HG02678 (cell line): Measurements from ENCODE around the gene TH.

Experiments used
- ATAC-seq: cut with Tn5 transposase; IDR thresholded peaks from one replicate; pipeline ENCODE4 v1.9.1; 2021; ENCODE audit warnings: mild to moderate bottlenecking, moderate library complexity; ENCODE audit not compliant: unreplicated experiment

The TH gene

DNA sequence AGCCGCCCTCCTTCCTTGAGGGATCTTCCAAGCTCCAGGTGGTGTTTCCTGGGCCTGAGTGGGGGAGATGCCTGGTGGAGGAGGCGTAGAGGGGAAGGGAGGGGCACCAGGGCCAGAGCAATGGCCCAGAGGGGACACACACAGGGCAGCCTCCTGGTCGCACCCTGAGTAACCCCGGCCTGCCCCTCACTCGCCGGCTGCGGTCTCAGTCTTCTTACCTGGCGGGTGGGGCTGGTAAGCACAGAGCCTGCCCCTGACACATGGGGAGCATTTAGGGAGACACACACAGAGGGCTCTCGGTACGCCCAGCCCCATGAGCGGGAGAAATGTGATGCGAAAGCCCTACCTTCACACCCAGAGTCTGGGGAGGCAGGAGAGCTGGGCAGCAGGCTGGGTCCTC, 56.3 kb downstream of the TH start:
- no peak for ATAC-seq

DNA sequence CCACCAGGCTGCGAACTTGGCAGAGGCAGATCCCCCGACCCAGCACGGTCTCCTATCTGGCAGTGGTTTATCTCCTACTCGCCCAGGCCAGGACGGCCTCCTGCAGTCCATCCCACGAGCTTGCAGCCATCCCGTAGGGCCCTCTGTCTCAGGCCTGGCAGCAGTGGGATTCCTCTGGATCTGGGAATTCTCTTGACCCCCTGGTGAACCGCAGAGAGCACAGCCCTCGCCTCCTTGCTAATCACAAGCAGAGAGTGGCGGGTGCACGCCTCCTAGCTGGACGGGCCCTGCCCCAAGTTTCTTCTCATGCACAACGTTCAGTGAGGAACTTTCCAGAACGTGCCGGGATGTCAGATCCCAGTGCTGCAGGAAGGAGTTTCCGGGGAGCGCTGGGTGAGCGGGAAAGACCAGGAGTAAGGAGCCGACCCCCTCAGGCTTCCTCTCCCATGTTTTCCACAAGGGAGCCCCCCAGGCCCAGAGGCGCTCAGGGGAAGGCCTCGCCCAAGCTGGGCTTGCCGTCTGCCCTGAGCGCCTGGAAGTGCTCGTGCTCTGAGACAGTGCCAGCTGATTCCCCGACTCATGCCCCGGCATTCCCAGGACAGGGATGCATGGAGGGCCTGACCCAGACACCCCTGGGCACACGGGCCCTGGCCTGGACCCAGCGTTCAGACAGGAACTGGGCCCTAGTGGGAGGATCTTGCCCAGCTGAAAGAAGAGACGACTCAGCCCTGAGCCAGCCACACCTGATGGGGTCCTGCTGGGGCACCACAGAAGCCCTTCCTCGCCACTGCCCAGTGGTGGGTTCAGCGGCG, 57.0 kb downstream of the TH start:
- ATAC-seq = no peak
